Neural progenitor cell (in vitro differentiated cells): ENCODE data around the gene RGL2. TPM values are rescaled to one million over a fixed set of nuclear protein-coding genes. Genes with fewer than 3 reads are reported as not detected.

ENCODE experiments used
- DNase-seq: peaks from one replicate; pipeline ENCODE4 v3.0.0-alpha.2; 2016; ENCODE audit warnings: low spot score
- H2AFZ ChIP-seq: fragments of 200-600 bp; sonication (generic); replicated peaks from 2 replicates; pipeline ENCODE4 v1.6.1; 2016; ENCODE audit warnings: antibody characterized with exemption
- H3F3A ChIP-seq: fragments of 200-600 bp; sonication (generic); 2 replicates; pipeline ENCODE4 v1.6.1; 2016; ENCODE audit warnings: antibody characterized with exemption, low read depth
- H3K27ac ChIP-seq: fragments of 200-600 bp; sonication (generic); 2 replicates; pipeline ENCODE4 v1.5.1; 2016; ENCODE audit warnings: mild to moderate bottlenecking
- H3K27me3 ChIP-seq: fragments of 200-600 bp; sonication (generic); 2 replicates; pipeline ENCODE4 v1.6.1; 2016; ENCODE audit warnings: mild to moderate bottlenecking, moderate library complexity
- H3K36me3 ChIP-seq: fragments of 200-600 bp; sonication (generic); 2 replicates; pipeline ENCODE4 v1.5.1; 2016
- H3K4me1 ChIP-seq: fragments of 200-600 bp; sonication (generic); 2 replicates; pipeline ENCODE4 v1.6.1; 2016; ENCODE audit warnings: mixed run types
- H3K4me2 ChIP-seq: fragments of 200-600 bp; sonication (generic); 2 replicates; pipeline ENCODE4 v1.6.1; 2016
- H3K4me3 ChIP-seq: fragments of 200-600 bp; sonication (generic); 2 replicates; pipeline ENCODE4 v1.5.1; 2016
- H3K79me2 ChIP-seq: fragments of 200-600 bp; sonication (generic); 2 replicates; pipeline ENCODE4 v1.6.1; 2016; ENCODE audit warnings: low read depth
- H3K9ac ChIP-seq: fragments of 200-600 bp; sonication (generic); 2 replicates; pipeline ENCODE4 v1.6.1; 2016
- H3K9me3 ChIP-seq: fragments of 200-600 bp; sonication (generic); 2 replicates; pipeline ENCODE4 v1.5.1; 2016; ENCODE audit warnings: low read depth
- H4K20me1 ChIP-seq: fragments of 200-600 bp; sonication (generic); 2 replicates; pipeline ENCODE4 v1.6.1; 2016; ENCODE audit warnings: low read depth
- H3K27ac Mint-ChIP-seq: 3 replicates; pipeline ENCODE4 v1.8.0; 2021; ENCODE audit warnings: mixed read lengths
- H3K27me3 Mint-ChIP-seq: 2 replicates; pipeline ENCODE4 v1.8.0; 2022; ENCODE audit warnings: low read depth, mild to moderate bottlenecking, inconsistent platforms, moderate library complexity, mixed read lengths; ENCODE audit not compliant: insufficient read depth
- H3K36me3 Mint-ChIP-seq: 3 replicates; pipeline ENCODE4 v1.8.0; 2021; ENCODE audit warnings: mixed read lengths
- H3K4me1 Mint-ChIP-seq: 3 replicates; pipeline ENCODE4 v1.8.0; 2021; ENCODE audit warnings: mixed read lengths
- H3K4me3 Mint-ChIP-seq: 3 replicates; pipeline ENCODE4 v1.8.0; 2021; ENCODE audit warnings: mild to moderate bottlenecking, moderate library complexity, mixed read lengths
- H3K9me3 Mint-ChIP-seq: 3 replicates; pipeline ENCODE4 v1.8.0; 2020; ENCODE audit warnings: mixed read lengths
- CTCF ChIP-seq: fragments of 200-600 bp; sonication (generic); IDR thresholded peaks from 2 replicates; pipeline ENCODE4 v1.5.1; 2017; ENCODE audit warnings: antibody characterized with exemption, mild to moderate bottlenecking
- EZH2 ChIP-seq: fragments of 200-600 bp; sonication (generic); IDR thresholded peaks from 2 replicates; pipeline ENCODE4 v1.6.1; 2017; ENCODE audit warnings: antibody characterized with exemption, mild to moderate bottlenecking, moderate library complexity
- EZH2phosphoT487 ChIP-seq: fragments of 200-600 bp; sonication (generic); IDR thresholded peaks from 2 replicates; pipeline ENCODE4 v1.6.1; 2017; ENCODE audit warnings: antibody characterized with exemption
- total RNA-seq: library from RNA; depleted of rRNA; stranded (reverse); fragments of >200 nt; gene quantifications from 2 replicates; pipeline ENCODE4 v1.2.3, GENCODE V29; 2015; ENCODE audit warnings: low replicate concordance

RGL2 gene
- total RNA-seq, 1 donor from 2014 or later = 28.3 TPM

- peak; percentile 98 for DNase-seq
- Mint-ChIP-seq H3K27ac (no peak overlapping the region), H3K27me3 (peaks cover 5% of the 10 kb centered on the region), H3K4me3 (peak overlapping the region; percentile 88), H3K4me1 (peaks cover 27% of the 10 kb centered on the region), H3K9me3 (no peaks in the 10 kb centered on the region), H3K36me3 (peaks cover 13% of the 10 kb centered on the region)
- no peak for TF ChIP-seq EZH2phosphoT487
- peak; percentile 25 for TF ChIP-seq EZH2
- peaks cover 6% of the 10 kb centered on the region for H3K4me1 ChIP-seq
- peak overlapping the region; percentile 80 for H3K4me2 ChIP-seq
- H3F3A ChIP-seq = peaks cover 20% of the 10 kb centered on the region
- no peaks in the 10 kb centered on the region for H3K79me2 ChIP-seq
- H3K4me3 ChIP-seq = peak overlapping the region; percentile 49
- H2AFZ ChIP-seq = peak overlapping the region; percentile 23
- H3K36me3 ChIP-seq = no peaks in the 10 kb centered on the region
- peaks cover 6% of the 10 kb centered on the region for H4K20me1 ChIP-seq
- no peak overlapping the region for H3K9ac ChIP-seq
- no peak overlapping the region for H3K27ac ChIP-seq
- H3K9me3 ChIP-seq = no peaks in the 10 kb centered on the region
- H3K27me3 ChIP-seq = peaks cover 43% of the 10 kb centered on the region
Observed at GRCh38 chr6:33248932-33249731, 49.6 kb downstream of the RGL2 start.

GRCh38 chr6:33248643-33248931, 50.2 kb downstream of the RGL2 start:
- peak overlapping the region; percentile 80 for H3K4me2 ChIP-seq
- H3K9me3 ChIP-seq = no peaks in the 10 kb centered on the region
- H3K4me3 ChIP-seq = peak overlapping the region; percentile 49
- Mint-ChIP-seq H3K27me3 (peaks cover 5% of the 10 kb centered on the region), H3K9me3 (no peaks in the 10 kb centered on the region), H3K36me3 (peaks cover 13% of the 10 kb centered on the region), H3K4me1 (peaks cover 27% of the 10 kb centered on the region), H3K4me3 (peak overlapping the region; percentile 88), H3K27ac (peak overlapping the region; percentile 47)
- peaks cover 45% of the 10 kb centered on the region for H3K27me3 ChIP-seq
- H3K36me3 ChIP-seq = no peaks in the 10 kb centered on the region
- peak; percentile 32 for TF ChIP-seq EZH2
- TF ChIP-seq CTCF = no peak
- no peak overlapping the region for H3K27ac ChIP-seq
- H3K9ac ChIP-seq = no peak overlapping the region
- peaks cover 6% of the 10 kb centered on the region for H4K20me1 ChIP-seq
- H3K4me1 ChIP-seq = peaks cover 6% of the 10 kb centered on the region
- DNase-seq = peak; percentile 41
- H3F3A ChIP-seq = peaks cover 20% of the 10 kb centered on the region
- no peak overlapping the region for H2AFZ ChIP-seq
- no peaks in the 10 kb centered on the region for H3K79me2 ChIP-seq

- H2AFZ ChIP-seq = peak overlapping the region; percentile 95
- H3K9ac ChIP-seq = no peak overlapping the region
- no peaks in the 10 kb centered on the region for H3K36me3 ChIP-seq
- no peaks in the 10 kb centered on the region for H3K9me3 ChIP-seq
- peak overlapping the region; percentile 80 for H3K4me2 ChIP-seq
- H3K79me2 ChIP-seq = no peaks in the 10 kb centered on the region
- TF ChIP-seq EZH2phosphoT487 (no peak), CTCF (peak; percentile 86)
- Mint-ChIP-seq H3K4me3 (peak overlapping the region; percentile 88), H3K27ac (peak overlapping the region; percentile 47), H3K9me3 (no peaks in the 10 kb centered on the region), H3K36me3 (peaks cover 13% of the 10 kb centered on the region), H3K27me3 (peaks cover 5% of the 10 kb centered on the region), H3K4me1 (peaks cover 27% of the 10 kb centered on the region)
- H3K4me3 ChIP-seq = peak overlapping the region; percentile 49
- DNase-seq = peak; percentile 94
- no peak overlapping the region for H3K27ac ChIP-seq
- H4K20me1 ChIP-seq = peaks cover 6% of the 10 kb centered on the region
- peaks cover 20% of the 10 kb centered on the region for H3F3A ChIP-seq
- H3K27me3 ChIP-seq = peaks cover 50% of the 10 kb centered on the region
- H3K4me1 ChIP-seq = peaks cover 6% of the 10 kb centered on the region
Observed at GRCh38 chr6:33247977-33248642, 50.6 kb downstream of the RGL2 start.

GRCh38 chr6:33243476-33243875, 55.3 kb downstream of the RGL2 start:
- H3K9ac ChIP-seq = no peak overlapping the region
- H3K4me1 Mint-ChIP-seq = peaks cover 10% of the 10 kb centered on the region
- peaks cover 1% of the 10 kb centered on the region for H3K4me1 ChIP-seq
- peaks cover 1% of the 10 kb centered on the region for H4K20me1 ChIP-seq
- H3K9me3 Mint-ChIP-seq = no peaks in the 10 kb centered on the region
- no peaks in the 10 kb centered on the region for H3K9me3 ChIP-seq
- H3K27ac Mint-ChIP-seq = no peak overlapping the region
- peaks cover 18% of the 10 kb centered on the region for H3K27me3 Mint-ChIP-seq
- TF ChIP-seq EZH2 (no peak), EZH2phosphoT487 (no peak), CTCF (no peak)
- H3K36me3 Mint-ChIP-seq = no peaks in the 10 kb centered on the region
- no peaks in the 10 kb centered on the region for H3K79me2 ChIP-seq
- no peaks in the 10 kb centered on the region for H3K36me3 ChIP-seq
- H3K27me3 ChIP-seq = peaks cover 75% of the 10 kb centered on the region
- H3K4me2 ChIP-seq = no peak overlapping the region
- no peak overlapping the region for H3K4me3 Mint-ChIP-seq
- no peak overlapping the region for H2AFZ ChIP-seq
- no peak for DNase-seq
- H3F3A ChIP-seq = peaks cover 4% of the 10 kb centered on the region
- H3K4me3 ChIP-seq = no peak overlapping the region
- no peak overlapping the region for H3K27ac ChIP-seq
